K562 (cell line): ENCODE results near the gene MRPL2. TPM values are rescaled to one million over a fixed set of nuclear protein-coding genes. Genes with fewer than 3 reads are reported as not detected.

Experiments used
- BRD4 ChIP-seq: fragments of 200-600 bp; sonication (generic); IDR thresholded peaks from 2 replicates; pipeline ENCODE4 v1.6.1; 2017; ENCODE audit warnings: inconsistent platforms
- COPS2 ChIP-seq: fragments of 450-650 bp; conservative IDR thresholded peaks from 2 replicates; pipeline ENCODE4 v1.6.1; 2016; ENCODE audit warnings: mild to moderate bottlenecking, moderate library complexity
- FOSL1 ChIP-seq: fragments of 200-800 bp; sonication (Bioruptor generic); conservative IDR thresholded peaks from 2 replicates; pipeline ENCODE4 v1.6.1; 2016; ENCODE audit warnings: missing genetic modification characterization, missing compliant biosample characterization
- FOXJ2 ChIP-seq: fragments of 200-800 bp; sonication (Bioruptor generic); IDR thresholded peaks from 2 replicates; pipeline ENCODE4 v1.6.1; 2016; ENCODE audit warnings: missing genetic modification characterization, missing compliant biosample characterization
- GABPB2 ChIP-seq: fragments of 250-450 bp; sonication (Bioruptor Pico); conservative IDR thresholded peaks from 2 replicates; pipeline ENCODE4 v1.5.1; 2021; ENCODE audit warnings: mild to moderate bottlenecking
- GTF3C2 ChIP-seq: IDR thresholded peaks from 3 replicates; pipeline ENCODE4 v1.6.1; 2011; ENCODE audit warnings: borderline replicate concordance, mild to moderate bottlenecking, moderate library complexity; ENCODE audit not compliant: insufficient read length; ENCODE audit errors: extremely low read depth
- L3MBTL2 ChIP-seq: fragments of 450-650 bp; IDR thresholded peaks from 2 replicates; pipeline ENCODE4 v1.6.1; 2016; ENCODE audit warnings: mild to moderate bottlenecking, moderate library complexity
- MXI1 ChIP-seq: IDR thresholded peaks from 2 replicates; pipeline ENCODE4 v1.6.1; 2011; ENCODE audit warnings: low read depth, mild to moderate bottlenecking, improper control_type of control experiment, low read length
- NFRKB ChIP-seq: fragments of 450-650 bp; IDR thresholded peaks from 2 replicates; pipeline ENCODE4 v1.6.1; 2016; ENCODE audit warnings: low read depth
- PHF20 ChIP-seq: fragments of 450-650 bp; IDR thresholded peaks from 2 replicates; pipeline ENCODE4 v1.6.1; 2018; ENCODE audit not compliant: partially characterized antibody
- RFX5 ChIP-seq: IDR thresholded peaks from 2 replicates; pipeline ENCODE4 v1.6.1; 2011; ENCODE audit warnings: low read depth, mild to moderate bottlenecking, improper control_type of control experiment, low read length
- RHOXF2B ChIP-seq: fragments of 250-450 bp; sonication (Bioruptor Pico); conservative IDR thresholded peaks from 2 replicates; pipeline ENCODE4 v1.5.1; 2021
- SAFB ChIP-seq: fragments of 200-400 bp; formaldehyde crosslinking; IDR thresholded peaks from 2 replicates; pipeline ENCODE4 v1.6.1; 2017; ENCODE audit warnings: low read depth, low read length, borderline replicate concordance
- TRIM28 ChIP-seq: fragments of 450-650 bp; IDR thresholded peaks from 2 replicates; pipeline ENCODE4 v1.6.1; 2017
- ZNF134 ChIP-seq: fragments of 250-450 bp; sonication (Bioruptor Pico); conservative IDR thresholded peaks from 2 replicates; pipeline ENCODE4 v1.4.0; 2020
- ZNF184 ChIP-seq: sonication (generic); formaldehyde crosslinking; IDR thresholded peaks from 2 replicates; pipeline ENCODE4 v1.5.0; 2020; ENCODE audit warnings: missing genetic modification reagents
- ZNF280B ChIP-seq: fragments of 250-450 bp; sonication (Bioruptor Pico); IDR thresholded peaks from 2 replicates; pipeline ENCODE4 v1.5.1; 2021; ENCODE audit warnings: mild to moderate bottlenecking
- ZNF609 ChIP-seq: sonication (generic); formaldehyde crosslinking; IDR thresholded peaks from 2 replicates; pipeline ENCODE4 v1.8.1; 2023; ENCODE audit warnings: missing genetic modification reagents, mild to moderate bottlenecking, borderline replicate concordance
- polyA plus RNA-seq, 8 experiments: library from polyadenylated mRNA; depleted of rRNA in 4 of 8; stranded (reverse) in 5 of 8; unstranded in 3 of 8; fragments of >200 nt; fragmentation: Nextera tagmentation in 2 of 8; fragmentation: Illumina TruSeq in 1 of 8; extraction: Ambion mirVana in 2 of 8; extraction: Trizol in 1 of 8; gene quantifications; 2 replicates each; pipeline versions ENCODE4 v1.2.1 to v1.2.3, GENCODE V29; 2011 to 2014; ENCODE audit warnings: inconsistent platforms in 1 of 8, missing spikeins in 1 of 8
- total RNA-seq, 7 experiments: library from RNA; depleted of rRNA in 6 of 7; stranded (reverse); fragments of >200 nt in 6 of 7; fragmentation: Illumina TruSeq in 2 of 7; extraction: Trizol in 2 of 7; gene quantifications; 2 replicates each; pipeline versions ENCODE4 v1.2.1 to v1.2.3, GENCODE V29; 2011 to 2021; ENCODE audit warnings: low replicate concordance in 1 of 7
- TF ChIP-seq, protein P1 (sequence below): sonication (generic); formaldehyde crosslinking; IDR thresholded peaks from 2 replicates; pipeline ENCODE4 v1.8.0; 2022; ENCODE audit warnings: mild to moderate bottlenecking, missing genetic modification reagents

The MRPL2 gene
- total and polyA plus RNA-seq, 9 of the 15 experiments (the other 6 are each of a cell fraction or from before 2014, with no cell fraction given): 63.1 to 262 (median 121) TPM

- TF ChIP-seq ZNF280B (0 out of 2 replicates have a peak, but pooled peaks have one; percentile 85), FOXJ2 (no peak), RHOXF2B (CRISPR knock-in tag) (peak; percentile 87; the same call in 1 of the 2 replicates), TRIM28 (peak; percentile 40; the same call in 1 of the 2 replicates), PHF20 (peak; percentile 74), ZNF184 (CRISPR knock-in tag) (no peak), GTF3C2 (no peak), L3MBTL2 (peak; percentile 47), RFX5 (no peak), NFRKB (peak; percentile 81), COPS2 (no peak), ZNF134 (CRISPR knock-in tag) (peak; percentile 58; the same call in 1 of the 2 replicates), BRD4 (peak; percentile 82; the same call in 1 of the 2 replicates), GABPB2 (CRISPR knock-in tag) (no peak), SAFB (peak; percentile 51; the same call in 1 of the 2 replicates), MXI1 (peak; percentile 67), ZNF609 (no peak; the same call in 1 of the 2 replicates), FOSL1 (tag) (peak; percentile 30; the same call in 1 of the 2 replicates)
- TF ChIP-seq, protein P1, sequence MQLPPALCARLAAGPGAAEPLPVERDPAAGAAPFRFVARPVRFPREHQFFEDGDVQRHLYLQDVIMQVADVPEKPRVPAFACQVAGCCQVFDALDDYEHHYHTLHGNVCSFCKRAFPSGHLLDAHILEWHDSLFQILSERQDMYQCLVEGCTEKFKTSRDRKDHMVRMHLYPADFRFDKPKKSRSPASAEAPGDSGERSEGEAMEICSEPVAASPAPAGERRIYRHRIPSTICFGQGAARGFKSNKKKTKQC (CRISPR knock-in tag): peak; percentile 87; the same call in 1 of the 2 replicates
Measured at GRCh38 chr6:43053545-43054205, 5.6 kb downstream of the MRPL2 start, which contains the start of gene CUL7 (continued).
